Measurements from ENCODE around the gene MAB21L4. TPM values are rescaled to one million over a fixed set of nuclear protein-coding genes. Genes with fewer than 3 reads are reported as not detected.

MAB21L4 gene
- total RNA-seq, 1 experiment from 2014 or later = not detected

DNA sequence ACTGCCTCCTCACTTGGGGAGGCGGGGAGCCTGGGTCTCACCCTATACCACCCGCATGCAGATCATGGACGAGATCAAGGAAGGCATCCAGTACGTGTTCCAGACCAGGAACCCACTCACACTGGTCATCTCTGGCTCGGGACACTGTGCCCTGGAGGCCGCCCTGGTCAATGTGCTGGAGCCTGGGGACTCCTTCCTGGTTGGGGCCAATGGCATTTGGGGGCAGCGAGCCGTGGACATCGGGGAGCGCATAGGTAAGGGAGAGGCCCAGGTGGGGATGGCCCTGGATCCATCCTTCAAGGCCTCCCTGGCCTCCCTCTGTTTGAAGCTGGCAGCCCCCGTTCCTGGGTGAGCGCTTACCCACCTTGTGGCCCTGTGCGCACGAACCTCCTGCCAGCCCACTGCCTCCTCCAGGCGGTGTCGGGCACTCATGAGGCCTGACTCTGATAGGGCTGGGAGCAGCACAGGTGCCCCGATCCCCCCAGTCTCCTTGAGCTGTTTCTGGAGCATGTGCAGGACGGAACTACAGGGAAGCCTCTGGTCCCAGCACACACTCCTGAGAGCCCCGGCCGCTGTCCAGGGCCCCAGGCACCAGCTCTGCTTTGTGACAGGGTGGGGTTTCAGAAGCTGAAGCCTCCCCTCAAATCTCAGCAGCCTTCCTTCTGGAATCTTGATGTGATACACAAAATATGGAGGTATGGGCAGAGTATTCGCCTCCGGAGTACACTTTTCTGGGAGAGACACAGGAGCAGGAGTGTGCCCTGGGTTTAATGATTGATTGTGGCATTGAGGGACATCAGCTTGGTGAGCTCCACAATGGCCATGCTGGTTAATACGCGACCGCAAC, 26.6 kb downstream of the MAB21L4 start:
- TF ChIP-seq EGR1 (IDR thresholded peaks at IDR 0.05; ENCODE audit: low read depth) (no peak), SIN3A (IDR thresholded peaks at IDR 0.05; ENCODE audit: low read depth) (no peak)
- TF ChIP-seq, protein P1, sequence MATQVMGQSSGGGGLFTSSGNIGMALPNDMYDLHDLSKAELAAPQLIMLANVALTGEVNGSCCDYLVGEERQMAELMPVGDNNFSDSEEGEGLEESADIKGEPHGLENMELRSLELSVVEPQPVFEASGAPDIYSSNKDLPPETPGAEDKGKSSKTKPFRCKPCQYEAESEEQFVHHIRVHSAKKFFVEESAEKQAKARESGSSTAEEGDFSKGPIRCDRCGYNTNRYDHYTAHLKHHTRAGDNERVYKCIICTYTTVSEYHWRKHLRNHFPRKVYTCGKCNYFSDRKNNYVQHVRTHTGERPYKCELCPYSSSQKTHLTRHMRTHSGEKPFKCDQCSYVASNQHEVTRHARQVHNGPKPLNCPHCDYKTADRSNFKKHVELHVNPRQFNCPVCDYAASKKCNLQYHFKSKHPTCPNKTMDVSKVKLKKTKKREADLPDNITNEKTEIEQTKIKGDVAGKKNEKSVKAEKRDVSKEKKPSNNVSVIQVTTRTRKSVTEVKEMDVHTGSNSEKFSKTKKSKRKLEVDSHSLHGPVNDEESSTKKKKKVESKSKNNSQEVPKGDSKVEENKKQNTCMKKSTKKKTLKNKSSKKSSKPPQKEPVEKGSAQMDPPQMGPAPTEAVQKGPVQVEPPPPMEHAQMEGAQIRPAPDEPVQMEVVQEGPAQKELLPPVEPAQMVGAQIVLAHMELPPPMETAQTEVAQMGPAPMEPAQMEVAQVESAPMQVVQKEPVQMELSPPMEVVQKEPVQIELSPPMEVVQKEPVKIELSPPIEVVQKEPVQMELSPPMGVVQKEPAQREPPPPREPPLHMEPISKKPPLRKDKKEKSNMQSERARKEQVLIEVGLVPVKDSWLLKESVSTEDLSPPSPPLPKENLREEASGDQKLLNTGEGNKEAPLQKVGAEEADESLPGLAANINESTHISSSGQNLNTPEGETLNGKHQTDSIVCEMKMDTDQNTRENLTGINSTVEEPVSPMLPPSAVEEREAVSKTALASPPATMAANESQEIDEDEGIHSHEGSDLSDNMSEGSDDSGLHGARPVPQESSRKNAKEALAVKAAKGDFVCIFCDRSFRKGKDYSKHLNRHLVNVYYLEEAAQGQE (IDR thresholded peaks at IDR 0.05; ENCODE audit: low read depth) = no peak
- ATAC-seq (no peak), DNase-seq (ENCODE audit: low read depth, low spot score) (no peak)
- ChIA-PET POLR2A (no interaction called here), CTCF (no interaction called here), RAD21 (ENCODE audit: low non-redundant PET in 1 of 2, low total read pairs in 2 of 2, uncharacterized antibody in 2 of 2, unreplicated experiment in 2 of 2) (no interaction called here)
- no peaks in the 10 kb centered on the region for H3K36me3 ChIP-seq (ENCODE audit: control insufficient read depth in 1 of 2, insufficient read depth in 2 of 2, low read length in 2 of 2)
- no peak overlapping the region for H3K4me2 ChIP-seq (ENCODE audit: low read length)
- no peaks in the 10 kb centered on the region for H3K9me2 ChIP-seq (ENCODE audit: insufficient read depth)
- H3K4me1 ChIP-seq (ENCODE audit: control insufficient read depth in 1 of 2, insufficient read depth in 2 of 2, low read length in 2 of 2) = no peaks in the 10 kb centered on the region
- no peak overlapping the region for H3K9ac ChIP-seq (ENCODE audit: low read length)
- no peak overlapping the region for H3K4me3 ChIP-seq (replicated peaks in 1 of 2; ENCODE audit: low read depth in 1 of 2, low read length in 2 of 2)
- intact Hi-C loops (cut with micrococcal nuclease) = no loop called here
- no peaks in the 10 kb centered on the region for H3K9me3 ChIP-seq (ENCODE audit: control insufficient read depth in 1 of 2, insufficient read depth in 1 of 2, low read depth in 1 of 2, low read length in 2 of 2)
- H3K27me3 ChIP-seq (ENCODE audit: insufficient read depth, low read length) = no peaks in the 10 kb centered on the region
- H2AFZ ChIP-seq (ENCODE audit: low read depth, low read length, poor library complexity, severe bottlenecking) = no peak overlapping the region
- H3K79me2 ChIP-seq (ENCODE audit: insufficient read depth, low read length) = no peaks in the 10 kb centered on the region
- no TSS peak for BruUV-seq (replicated peaks)
- H4K20me1 ChIP-seq (ENCODE audit: insufficient read depth) = no peaks in the 10 kb centered on the region
- no peak overlapping the region for H3K27ac ChIP-seq (ENCODE audit: low read depth, low read length)
